Astrocyte (in vitro differentiated cells and primary cell): ENCODE results near the gene TBC1D2B. TPM values are rescaled to one million over a fixed set of nuclear protein-coding genes. Genes with fewer than 3 reads are reported as not detected.

Experiments used
- DNase-seq: peaks from one replicate; pipeline ENCODE4 v3.0.0-alpha.2; 2010; ENCODE audit warnings: low read depth
- FAIRE-seq: peaks from 2 replicates; lab custom pipeline; 2011; peaks lifted over from hg19 to GRCh38; lab: Jason Lieb, UNC
- H2AFZ ChIP-seq: 2 replicates; pipeline ENCODE4 v1.6.0; 2012; ENCODE audit warnings: low read depth, low read length, inconsistent platforms
- H3K27ac ChIP-seq: 2 replicates; pipeline ENCODE4 v1.5.1; 2011; ENCODE audit warnings: low read depth, low read length, inconsistent platforms
- H3K27me3 ChIP-seq: 2 replicates; pipeline ENCODE4 v1.6.0; 2011; ENCODE audit warnings: low read length, inconsistent platforms; ENCODE audit not compliant: insufficient read depth
- H3K36me3 ChIP-seq: 2 replicates; pipeline ENCODE4 v1.5.1; 2011; ENCODE audit warnings: low read length, inconsistent platforms; ENCODE audit not compliant: insufficient read depth
- H3K4me1 ChIP-seq: 2 replicates; pipeline ENCODE4 v1.5.1; 2011; ENCODE audit warnings: low read length, inconsistent platforms; ENCODE audit not compliant: insufficient read depth
- H3K4me2 ChIP-seq: 2 replicates; pipeline ENCODE4 v1.6.0; 2012; ENCODE audit warnings: low read length, inconsistent platforms
- H3K4me3 ChIP-seq: 2 replicates; pipeline ENCODE4 v1.5.1; 2011; ENCODE audit warnings: low read depth, mild to moderate bottlenecking, low read length, inconsistent platforms; ENCODE audit not compliant: insufficient read depth
- H3K79me2 ChIP-seq: 2 replicates; pipeline ENCODE4 v1.6.0; 2012; ENCODE audit warnings: mild to moderate bottlenecking, low read length, inconsistent platforms; ENCODE audit not compliant: insufficient read depth
- H3K9ac ChIP-seq: 2 replicates; pipeline ENCODE4 v1.6.0; 2012; ENCODE audit warnings: mild to moderate bottlenecking, low read length, inconsistent platforms
- H3K9me3 ChIP-seq: 2 replicates; pipeline ENCODE4 v1.5.1; 2012; ENCODE audit warnings: low read depth, mild to moderate bottlenecking, low read length, inconsistent platforms; ENCODE audit not compliant: insufficient read depth
- H4K20me1 ChIP-seq: 2 replicates; pipeline ENCODE4 v1.6.0; 2012; ENCODE audit warnings: low read length, inconsistent platforms; ENCODE audit not compliant: insufficient read depth
- H3K27ac Mint-ChIP-seq: one replicate; pipeline ENCODE4 v1.8.0; 2021; ENCODE audit warnings: mild to moderate bottlenecking, mixed read lengths; ENCODE audit not compliant: unreplicated experiment
- H3K27me3 Mint-ChIP-seq: one replicate; pipeline ENCODE4 v1.8.0; 2021; ENCODE audit warnings: low read depth, mixed read lengths; ENCODE audit not compliant: unreplicated experiment
- H3K36me3 Mint-ChIP-seq: one replicate; pipeline ENCODE4 v1.8.0; 2021; ENCODE audit warnings: low read depth, mixed read lengths; ENCODE audit not compliant: unreplicated experiment
- H3K4me1 Mint-ChIP-seq: one replicate; pipeline ENCODE4 v1.8.0; 2021; ENCODE audit warnings: low read depth, mixed read lengths; ENCODE audit not compliant: unreplicated experiment
- H3K4me3 Mint-ChIP-seq: one replicate; pipeline ENCODE4 v1.8.0; 2021; ENCODE audit warnings: mild to moderate bottlenecking, moderate library complexity, mixed read lengths; ENCODE audit not compliant: unreplicated experiment
- H3K9me3 Mint-ChIP-seq: one replicate; pipeline ENCODE4 v1.8.0; 2021; ENCODE audit warnings: mild to moderate bottlenecking, mixed read lengths; ENCODE audit not compliant: unreplicated experiment
- CTCF ChIP-seq: IDR thresholded peaks from 2 replicates; pipeline ENCODE4 v1.5.1; 2011; ENCODE audit warnings: low read depth, mild to moderate bottlenecking, inconsistent platforms, low read length, moderate library complexity; ENCODE audit not compliant: insufficient read depth
- EZH2 ChIP-seq: IDR thresholded peaks from 2 replicates; pipeline ENCODE4 v1.6.1; 2012; ENCODE audit warnings: mild to moderate bottlenecking, low read length, inconsistent platforms; ENCODE audit not compliant: insufficient read depth
- total RNA-seq: library from RNA; stranded (reverse); gene quantifications from 2 replicates; pipeline ENCODE4 v1.2.1, GENCODE V29; 2021

Gene TBC1D2B
- total RNA-seq, 1 donor from 2014 or later: 21.3 TPM

- Histone ChIP-seq H3K27me3 (no peaks in the 10 kb centered on the region), H3K4me2 (no peak overlapping the region), H3K27ac (no peak overlapping the region), H2AFZ (no peak overlapping the region), H3K4me1 (peaks cover 2% of the 10 kb centered on the region), H3K9ac (no peak overlapping the region), H3K4me3 (no peak overlapping the region), H3K36me3 (no peaks in the 10 kb centered on the region), H3K9me3 (no peaks in the 10 kb centered on the region), H3K79me2 (no peaks in the 10 kb centered on the region), H4K20me1 (no peaks in the 10 kb centered on the region)
- peaks cover 25% of the 10 kb centered on the region for H3K27me3 Mint-ChIP-seq
- TF ChIP-seq EZH2 (no peak), CTCF (no peak)
- H3K9me3 Mint-ChIP-seq: no peaks in the 10 kb centered on the region
- H3K36me3 Mint-ChIP-seq: peaks cover under 1% of the 10 kb centered on the region
- DNase-seq (no peak), FAIRE-seq (no peak)
- no peak overlapping the region for H3K27ac Mint-ChIP-seq
- H3K4me1 Mint-ChIP-seq: peaks cover 2% of the 10 kb centered on the region
- H3K4me3 Mint-ChIP-seq: no peak overlapping the region
These were observed 33.5 kb upstream of the TBC1D2B start for GRCh38 chr15:78110916-78111475.

- Histone ChIP-seq H3K27me3 (no peaks in the 10 kb centered on the region), H3K4me3 (no peak overlapping the region), H3K9ac (no peak overlapping the region), H3K36me3 (no peaks in the 10 kb centered on the region), H3K9me3 (no peaks in the 10 kb centered on the region), H2AFZ (no peak overlapping the region), H3K4me2 (no peak overlapping the region), H3K27ac (no peak overlapping the region), H3K79me2 (no peaks in the 10 kb centered on the region), H4K20me1 (no peaks in the 10 kb centered on the region), H3K4me1 (peaks cover 5% of the 10 kb centered on the region)
- Mint-ChIP-seq H3K27me3 (peaks cover 30% of the 10 kb centered on the region), H3K9me3 (no peaks in the 10 kb centered on the region), H3K36me3 (peaks cover 4% of the 10 kb centered on the region), H3K4me3 (no peak overlapping the region), H3K27ac (no peak overlapping the region), H3K4me1 (peaks cover 5% of the 10 kb centered on the region)
- DNase-seq: no peak
- no peak for TF ChIP-seq EZH2
- no peak for TF ChIP-seq CTCF
- FAIRE-seq: no peak
These were observed 32.6 kb upstream of the TBC1D2B start for GRCh38 chr15:78110096-78110495.

GRCh38 chr15:78109156-78109555, 31.6 kb upstream of the TBC1D2B start:
- Mint-ChIP-seq H3K27me3 (peaks cover 32% of the 10 kb centered on the region), H3K4me3 (no peak overlapping the region), H3K27ac (no peak overlapping the region), H3K36me3 (peaks cover 6% of the 10 kb centered on the region), H3K4me1 (peaks cover 5% of the 10 kb centered on the region), H3K9me3 (no peaks in the 10 kb centered on the region)
- no peak overlapping the region for H3K27ac ChIP-seq
- FAIRE-seq (no peak), DNase-seq (no peak)
- H3K79me2 ChIP-seq: no peaks in the 10 kb centered on the region
- H3K9ac ChIP-seq: no peak overlapping the region
- no peak overlapping the region for H3K4me3 ChIP-seq
- no peak overlapping the region for H2AFZ ChIP-seq
- H4K20me1 ChIP-seq: no peaks in the 10 kb centered on the region
- H3K4me1 ChIP-seq: peaks cover 5% of the 10 kb centered on the region
- H3K4me2 ChIP-seq: no peak overlapping the region
- peaks cover 2% of the 10 kb centered on the region for H3K27me3 ChIP-seq
- H3K36me3 ChIP-seq: no peaks in the 10 kb centered on the region
- TF ChIP-seq CTCF: no peak
- no peak for TF ChIP-seq EZH2
- no peaks in the 10 kb centered on the region for H3K9me3 ChIP-seq
